HG02588 (cell line): Measurements from ENCODE around the gene AGBL1.

Experiments
- ATAC-seq: cut with Tn5 transposase; IDR thresholded peaks from one replicate; pipeline ENCODE4 v1.9.1; 2021; ENCODE audit warnings: mild to moderate bottlenecking, moderate library complexity; ENCODE audit not compliant: unreplicated experiment

Gene AGBL1

DNA sequence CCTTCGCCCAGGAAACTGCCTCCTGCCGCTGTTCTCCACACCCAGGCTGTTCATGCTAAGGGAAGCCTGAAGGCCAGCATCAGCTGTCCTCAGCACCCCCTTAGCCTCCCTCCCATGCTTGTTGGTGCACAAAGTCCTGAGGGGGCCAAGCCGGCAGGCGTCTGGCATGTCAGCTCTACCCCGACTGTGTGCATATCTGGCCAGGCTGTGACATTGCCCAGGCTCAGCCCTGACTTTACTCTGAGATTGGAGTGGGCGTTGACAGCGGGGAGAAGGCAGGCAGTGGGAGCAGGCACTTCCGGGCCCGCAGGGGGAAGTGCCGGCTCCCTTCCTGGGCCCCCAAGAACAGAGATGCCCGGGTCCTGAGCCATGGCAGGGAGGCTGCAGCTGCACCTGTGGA is 492.2 kb downstream of the AGBL1 start:
- ATAC-seq, result no peak

DNA sequence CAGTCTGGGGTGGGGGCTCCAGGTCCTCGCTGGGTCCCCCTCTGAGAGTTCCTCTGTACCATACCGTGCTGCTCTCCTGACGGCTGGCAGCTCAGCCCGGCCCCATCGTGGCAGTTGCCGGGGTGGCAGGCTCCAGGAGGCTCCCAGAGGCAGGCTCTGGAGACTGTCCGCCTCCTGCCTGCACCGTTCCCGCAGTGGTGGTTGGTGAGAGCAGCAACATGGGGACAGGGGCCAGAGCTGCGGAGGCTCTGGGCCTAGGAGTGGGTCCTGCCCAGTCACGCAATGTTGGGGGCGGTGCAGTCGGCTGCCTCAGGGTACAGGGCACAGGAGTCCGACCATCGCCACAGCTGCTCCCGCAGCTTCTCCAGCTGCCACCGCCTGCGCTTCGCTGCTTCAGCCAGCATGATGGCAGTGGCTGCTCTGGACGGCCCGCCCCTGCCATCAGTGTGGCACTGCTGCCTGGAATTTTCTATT is 492.7 kb downstream of the AGBL1 start:
- ATAC-seq, result no peak

DNA sequence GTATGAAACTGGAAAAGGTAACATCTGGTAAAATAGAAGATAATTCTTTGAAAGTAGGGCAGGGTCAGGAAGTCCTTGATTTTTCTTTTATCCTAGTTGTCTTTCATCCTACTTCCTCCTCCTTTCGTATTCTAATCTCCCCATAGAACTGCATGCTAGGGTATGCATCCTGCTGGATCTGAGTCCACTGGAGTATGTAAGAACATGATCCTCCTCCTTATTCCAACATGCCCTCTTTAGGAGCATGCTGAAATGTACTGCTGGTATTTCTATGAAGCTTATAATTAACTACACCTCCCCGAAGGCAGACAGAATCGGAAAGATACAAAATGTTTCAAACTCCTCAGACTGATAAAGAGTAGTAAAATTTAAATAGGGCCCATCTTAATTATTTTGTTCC is 493.8 kb downstream of the AGBL1 start:
- no peak for ATAC-seq

DNA sequence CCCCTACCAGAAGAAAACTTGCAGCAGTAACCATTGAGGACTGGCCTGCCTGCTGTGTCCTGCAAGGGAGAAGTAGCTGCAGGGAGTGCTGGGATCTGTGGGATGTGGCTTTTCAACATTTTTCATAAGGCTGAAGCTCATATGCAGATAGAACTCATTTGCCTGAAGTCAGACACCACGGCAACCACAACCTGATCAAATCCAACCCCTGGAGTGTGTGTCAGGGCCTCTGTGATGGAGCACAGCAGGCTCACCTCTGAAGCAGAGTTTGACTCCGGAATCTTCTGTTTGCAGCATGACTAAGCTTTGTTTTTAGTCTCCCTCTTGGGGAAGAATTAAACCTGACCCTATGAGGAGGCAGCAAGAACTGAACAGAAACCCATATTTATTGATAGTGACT is 508.7 kb downstream of the AGBL1 start:
- ATAC-seq, result no peak

DNA sequence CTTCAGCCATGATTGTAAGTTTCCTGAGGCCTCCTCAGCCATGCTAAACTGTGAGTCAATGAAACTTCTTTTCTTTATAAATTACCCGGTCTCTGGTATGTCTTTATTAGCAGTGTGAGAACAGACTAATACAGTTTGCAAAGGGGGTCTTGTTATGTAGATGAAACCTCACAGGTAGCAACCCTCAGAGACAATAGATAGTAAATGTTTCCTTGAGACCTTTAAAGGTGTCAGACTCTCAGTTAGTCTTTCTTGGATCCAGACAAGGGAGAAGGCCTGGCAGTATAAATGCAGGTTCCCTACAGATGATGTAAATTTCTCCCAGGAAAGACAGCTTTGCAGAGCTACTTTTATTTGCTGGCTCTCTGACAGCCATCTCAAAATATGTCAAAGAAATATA is 510.8 kb downstream of the AGBL1 start:
- no peak for ATAC-seq

DNA sequence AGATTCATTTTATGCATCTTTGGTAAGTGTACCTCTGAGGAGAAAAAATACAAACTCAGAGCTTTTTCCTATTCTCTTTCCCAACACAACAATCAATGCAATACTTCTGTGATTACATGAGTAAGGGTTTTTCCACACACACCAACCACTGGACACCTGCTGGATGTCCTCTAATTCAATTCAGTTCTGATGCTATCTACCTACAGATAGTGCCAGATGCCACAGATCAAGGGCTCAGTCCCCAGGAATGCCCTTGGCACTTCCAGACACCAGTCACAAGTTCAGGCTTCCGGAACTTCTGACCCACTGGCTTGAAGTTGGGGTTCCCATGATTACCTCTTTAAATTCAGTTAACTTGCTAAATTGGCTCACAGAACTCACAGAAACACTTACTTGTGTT is 511.5 kb downstream of the AGBL1 start:
- ATAC-seq, result no peak

DNA sequence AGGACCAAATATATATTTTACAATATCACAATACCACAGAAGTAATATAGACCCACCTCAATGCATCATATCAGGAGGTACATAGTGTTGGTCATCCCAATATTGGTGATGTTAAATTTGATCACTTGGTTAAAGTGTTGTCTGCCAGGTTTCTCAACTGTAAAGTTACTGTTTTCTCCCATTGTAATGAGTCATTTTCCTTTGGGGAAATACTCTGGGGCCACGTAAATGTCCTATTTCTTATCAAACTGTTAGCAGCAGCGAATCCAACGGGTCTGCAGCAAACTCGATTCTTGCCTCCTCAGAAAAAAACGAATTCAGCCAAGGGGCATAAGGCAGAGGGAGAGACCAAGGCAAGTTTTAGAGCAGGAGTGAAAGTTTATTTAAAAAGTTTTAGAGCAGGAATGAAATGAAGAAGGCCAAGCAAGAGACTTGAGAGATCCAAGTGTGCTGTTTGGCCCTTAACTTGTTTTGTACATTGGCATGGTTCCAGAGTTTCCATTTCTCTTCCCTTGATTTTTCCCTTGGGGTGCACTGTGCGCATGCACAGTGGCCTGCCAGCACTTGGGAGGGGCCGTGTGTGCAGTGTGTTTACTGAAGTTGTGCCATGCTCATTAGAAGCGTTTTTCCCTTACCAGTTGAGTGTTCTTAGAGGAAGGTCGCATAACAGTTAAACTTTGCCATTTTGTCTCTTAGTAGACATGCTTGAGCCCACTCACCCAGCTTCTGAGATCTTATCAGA is 512.5 kb downstream of the AGBL1 start:
- ATAC-seq, result no peak

DNA sequence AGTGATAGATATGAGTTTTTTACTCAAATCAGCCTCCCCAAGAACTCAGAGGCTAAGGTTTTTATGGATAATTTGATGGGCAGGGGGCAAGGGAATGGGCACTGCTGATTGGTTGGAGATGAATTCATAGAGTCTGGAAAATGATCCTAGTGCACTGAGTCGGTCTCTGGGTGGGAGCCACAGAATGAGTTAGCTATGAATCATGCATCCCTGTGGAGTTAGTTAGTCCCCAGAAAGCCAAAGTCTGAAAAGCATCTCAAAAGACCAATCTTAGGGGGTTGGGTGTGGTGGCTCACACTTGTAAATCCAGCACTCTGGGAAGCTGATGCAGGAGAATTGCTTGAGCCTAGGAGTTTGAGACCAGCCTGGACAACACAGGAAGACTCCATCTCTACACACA is 516.1 kb downstream of the AGBL1 start:
- ATAC-seq, result no peak

DNA sequence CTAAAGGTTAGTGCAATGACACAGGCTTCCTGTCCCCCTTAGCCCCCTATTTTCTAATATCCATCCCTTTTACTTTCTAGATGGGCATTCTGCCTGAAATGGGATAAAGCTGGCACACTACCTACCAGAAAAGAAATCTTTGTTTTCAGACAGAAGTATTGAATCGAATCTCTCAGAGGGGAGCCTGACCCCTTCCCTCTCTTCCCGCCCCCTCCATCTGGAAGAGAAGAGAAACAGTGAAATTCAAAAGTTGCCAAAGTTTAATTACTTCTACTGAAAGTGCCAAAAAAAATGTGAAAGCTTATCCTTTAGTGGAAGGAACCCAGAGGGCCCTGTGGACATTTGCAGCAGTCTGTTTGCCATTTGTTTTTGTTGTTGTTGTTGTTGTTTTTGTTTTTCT is 523.8 kb downstream of the AGBL1 start:
- no peak for ATAC-seq

DNA sequence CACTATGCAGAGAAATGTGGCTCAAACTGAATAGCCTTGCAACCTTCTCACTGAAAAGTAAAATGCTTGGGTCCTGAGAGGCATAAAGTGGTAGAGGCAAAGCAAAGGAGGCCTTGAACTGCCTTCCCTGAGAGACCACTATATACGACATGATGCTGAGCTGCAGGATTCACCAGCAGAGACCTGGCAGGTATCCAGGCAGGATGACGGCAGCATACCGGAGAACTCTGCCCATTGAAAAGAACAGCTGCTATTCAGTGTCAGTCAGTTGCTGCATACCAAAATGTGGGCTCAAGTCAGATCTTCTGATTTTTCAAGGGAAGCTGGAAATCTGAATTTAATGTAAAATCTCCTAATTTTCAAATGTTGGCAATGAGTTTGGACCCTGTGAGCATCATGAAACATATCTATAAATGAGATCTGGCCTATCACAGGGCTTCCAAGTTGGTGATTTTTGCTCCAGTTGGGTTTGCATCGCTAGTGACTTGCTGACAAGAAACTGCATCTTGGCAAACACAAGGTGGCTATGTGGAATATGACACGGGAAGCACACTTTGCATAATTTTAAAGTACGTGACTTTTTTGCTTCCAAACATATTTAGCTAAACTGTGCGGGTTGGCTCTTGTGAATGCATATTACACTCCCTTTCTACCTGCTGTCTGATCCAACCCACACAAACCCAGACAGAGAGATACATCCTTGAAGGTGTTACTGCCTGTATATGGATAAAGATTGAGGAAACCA is 529.0 kb downstream of the AGBL1 start:
- ATAC-seq, result no peak

DNA sequence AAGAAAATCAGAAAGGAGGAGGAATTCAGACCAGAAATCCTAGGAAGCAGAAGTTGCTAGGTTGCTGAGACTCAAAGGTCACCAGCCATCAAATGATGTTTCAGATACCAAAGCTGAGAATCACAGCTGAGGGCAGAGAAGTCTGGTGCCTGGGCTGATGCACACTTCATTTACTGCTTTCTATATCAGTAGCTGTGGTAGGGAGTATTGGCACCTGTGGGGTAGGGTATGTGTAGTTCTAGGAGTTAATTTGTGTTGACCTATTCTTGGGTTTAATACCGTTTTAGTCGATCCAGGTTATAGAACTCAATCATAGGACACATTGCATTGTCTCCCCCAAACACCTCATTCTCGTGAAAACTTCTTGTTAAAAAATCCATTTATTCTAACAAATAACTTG is 529.6 kb downstream of the AGBL1 start:
- ATAC-seq, result no peak

DNA sequence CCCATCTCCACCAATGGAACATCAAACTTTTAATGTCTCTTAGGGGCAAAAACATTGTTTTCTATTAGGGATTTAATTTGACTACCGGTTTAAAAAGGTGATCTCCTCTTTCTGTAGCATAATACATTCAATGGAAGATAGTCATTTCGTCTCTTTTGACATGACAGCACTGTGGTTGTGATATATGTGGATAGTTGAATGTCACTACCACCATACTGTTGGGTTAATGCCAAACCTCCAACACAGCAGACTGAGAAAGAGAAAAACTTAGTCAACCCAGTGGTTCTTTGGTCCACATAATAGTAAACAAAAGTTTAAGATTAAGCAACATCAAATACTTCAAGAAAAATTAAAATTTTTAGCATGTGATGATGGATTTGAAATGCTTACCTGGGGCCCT is 530.4 kb downstream of the AGBL1 start:
- ATAC-seq, result no peak

DNA sequence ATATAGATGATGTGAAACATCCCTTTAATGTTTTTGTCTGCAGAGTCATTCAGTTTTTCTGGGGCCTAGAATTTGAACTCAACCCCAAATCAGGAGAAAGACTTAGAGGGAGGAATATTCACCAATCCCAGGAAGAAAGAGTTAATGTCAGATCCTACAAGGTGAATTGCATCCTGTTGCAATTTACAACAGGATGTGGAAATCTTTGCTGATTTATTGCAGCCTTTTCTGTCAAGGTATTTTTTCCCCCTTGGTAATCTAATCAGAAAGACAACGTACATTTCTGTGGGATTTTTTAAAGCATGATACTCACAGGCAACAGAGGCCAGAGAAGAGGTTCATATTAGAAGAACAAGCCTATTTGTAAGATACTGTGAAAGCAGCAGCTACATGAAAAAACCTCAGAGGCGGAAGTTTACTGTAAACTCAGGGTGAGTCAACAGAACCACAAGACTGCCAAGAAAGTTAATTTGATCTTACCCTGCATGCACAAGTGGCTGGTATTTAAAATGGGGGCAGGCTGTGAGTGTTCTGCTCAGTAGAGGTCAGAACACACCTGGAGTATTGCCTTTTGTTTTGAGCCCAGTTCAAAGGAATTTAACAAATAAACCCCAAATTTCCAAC is 531.9 kb downstream of the AGBL1 start:
- no peak for ATAC-seq

DNA sequence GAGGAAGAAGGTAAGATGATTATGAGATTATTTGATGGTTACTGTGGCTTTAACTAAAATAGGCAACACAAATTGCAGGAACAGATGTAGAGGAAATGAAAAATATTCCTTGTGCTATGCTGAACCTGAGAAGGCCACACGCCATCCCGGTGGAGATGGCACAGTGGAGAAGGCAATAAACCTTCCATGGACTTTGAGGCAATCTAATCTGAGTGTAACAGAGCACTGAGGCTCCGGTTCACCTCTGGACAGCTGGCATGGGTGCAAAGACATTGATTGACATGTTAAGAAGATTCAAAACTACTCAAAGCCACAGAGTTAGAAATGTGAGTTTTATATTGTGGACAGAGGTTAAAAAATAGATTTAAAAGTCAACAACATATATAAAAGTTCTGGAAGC is 535.7 kb downstream of the AGBL1 start:
- no peak for ATAC-seq

DNA sequence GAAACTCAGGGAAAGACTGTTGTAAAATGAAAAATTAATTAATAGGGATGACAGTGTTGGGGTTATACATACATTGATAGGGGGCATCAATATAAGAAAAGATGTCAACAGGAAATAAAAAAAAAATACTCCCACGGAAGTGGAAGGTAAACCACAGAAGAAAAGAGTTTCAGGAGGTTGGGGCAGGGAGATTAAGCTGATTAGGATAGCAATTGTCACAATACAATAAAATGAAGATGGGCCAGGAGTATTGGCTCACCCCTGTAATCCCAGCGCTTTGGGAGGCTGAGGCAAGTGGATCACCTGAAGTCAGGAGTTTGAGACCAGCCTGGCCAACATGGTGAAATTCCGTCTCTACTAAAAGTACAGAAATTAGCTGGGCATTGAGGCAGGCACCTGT is 536.1 kb downstream of the AGBL1 start:
- ATAC-seq, result no peak

DNA sequence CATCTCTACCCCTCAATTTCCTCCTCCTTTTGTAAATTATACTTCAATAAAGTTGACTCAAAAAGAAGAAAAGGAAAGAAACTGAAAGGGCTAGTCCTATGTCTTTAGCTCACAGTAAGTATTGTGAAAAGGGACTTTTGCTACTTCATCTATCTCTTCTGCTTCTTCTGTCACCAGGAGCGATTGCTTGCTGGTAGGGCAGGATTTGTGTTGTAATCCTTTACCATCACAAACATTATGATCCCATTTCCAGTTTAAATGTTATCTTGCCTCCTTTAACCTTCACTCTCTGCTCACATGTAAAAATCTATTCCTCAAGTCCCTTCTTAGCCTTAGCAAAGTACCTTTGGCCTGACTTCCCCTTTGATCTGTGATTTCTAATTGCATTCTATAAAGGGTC is 537.1 kb downstream of the AGBL1 start:
- no peak for ATAC-seq

DNA sequence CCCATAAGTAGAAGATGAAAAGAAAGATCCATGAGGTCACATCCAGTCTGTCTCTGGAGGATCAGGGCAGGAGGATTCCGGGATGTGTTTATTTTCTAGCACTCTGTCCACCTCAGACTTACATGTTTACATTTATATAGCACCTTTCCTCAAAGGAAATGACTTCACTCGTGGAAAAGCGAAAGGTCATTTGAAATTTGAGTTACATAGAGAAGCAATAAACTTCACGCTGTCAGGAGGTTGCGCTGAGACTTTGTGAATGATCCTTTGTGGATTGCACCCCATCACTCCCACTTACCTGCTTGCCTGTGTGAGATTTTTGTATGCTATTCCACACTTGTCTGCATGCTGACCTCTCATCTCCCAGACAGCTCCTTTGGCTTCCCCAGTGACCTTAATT is 540.5 kb downstream of the AGBL1 start:
- ATAC-seq, result no peak

DNA sequence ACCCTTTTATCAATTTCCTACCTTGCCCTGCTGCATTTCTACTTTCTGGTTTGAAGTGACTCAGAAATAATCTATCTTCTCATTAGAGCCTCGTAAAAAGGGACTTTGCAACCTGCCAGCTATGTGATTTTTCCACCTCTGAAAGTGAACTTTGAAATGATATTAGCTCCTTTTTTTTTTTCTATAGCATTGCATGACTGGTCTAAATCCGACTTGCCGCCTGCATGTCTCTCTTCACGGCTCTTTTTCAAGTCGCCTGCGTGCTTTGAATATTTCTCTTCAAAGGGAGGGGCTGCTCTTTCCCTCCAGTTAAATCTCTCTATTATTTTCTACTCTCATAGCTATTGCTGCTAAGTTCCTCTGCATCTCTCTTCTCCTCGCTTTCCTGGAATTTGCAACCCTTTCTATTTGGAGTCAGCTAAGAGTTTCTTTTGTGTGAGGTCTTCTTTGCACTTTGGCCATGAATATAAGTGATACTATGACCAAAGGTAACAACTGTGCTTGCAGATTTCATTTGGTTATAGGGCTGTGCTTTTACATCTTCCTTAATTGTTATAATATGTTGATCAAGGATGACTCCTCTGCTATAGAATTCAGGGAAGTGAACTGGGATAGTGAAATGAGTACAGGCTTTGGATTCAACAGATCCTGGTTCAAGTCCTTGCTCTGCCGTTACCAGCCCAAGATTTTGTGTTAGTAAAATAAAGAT is 541.1 kb downstream of the AGBL1 start:
- ATAC-seq, result no peak

DNA sequence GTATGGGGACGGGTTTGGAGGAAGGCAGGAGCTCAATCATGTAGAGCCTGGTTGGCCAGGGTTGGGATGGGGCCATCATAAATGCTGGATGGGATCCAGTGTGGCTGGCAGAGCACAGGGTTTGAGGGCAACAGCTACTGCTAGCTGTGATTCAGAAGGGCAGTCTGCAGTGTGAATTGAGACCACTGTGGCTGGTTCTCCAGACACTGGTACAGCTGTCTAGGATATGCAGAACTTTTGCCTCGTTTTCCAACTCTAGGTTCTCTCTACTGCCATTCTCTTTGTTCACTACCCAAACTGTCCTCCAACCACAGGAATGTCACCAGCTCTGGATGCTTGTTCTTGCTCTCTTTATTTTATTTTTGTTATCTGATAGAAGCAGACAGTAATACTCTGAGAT is 543.6 kb downstream of the AGBL1 start:
- no peak for ATAC-seq

DNA sequence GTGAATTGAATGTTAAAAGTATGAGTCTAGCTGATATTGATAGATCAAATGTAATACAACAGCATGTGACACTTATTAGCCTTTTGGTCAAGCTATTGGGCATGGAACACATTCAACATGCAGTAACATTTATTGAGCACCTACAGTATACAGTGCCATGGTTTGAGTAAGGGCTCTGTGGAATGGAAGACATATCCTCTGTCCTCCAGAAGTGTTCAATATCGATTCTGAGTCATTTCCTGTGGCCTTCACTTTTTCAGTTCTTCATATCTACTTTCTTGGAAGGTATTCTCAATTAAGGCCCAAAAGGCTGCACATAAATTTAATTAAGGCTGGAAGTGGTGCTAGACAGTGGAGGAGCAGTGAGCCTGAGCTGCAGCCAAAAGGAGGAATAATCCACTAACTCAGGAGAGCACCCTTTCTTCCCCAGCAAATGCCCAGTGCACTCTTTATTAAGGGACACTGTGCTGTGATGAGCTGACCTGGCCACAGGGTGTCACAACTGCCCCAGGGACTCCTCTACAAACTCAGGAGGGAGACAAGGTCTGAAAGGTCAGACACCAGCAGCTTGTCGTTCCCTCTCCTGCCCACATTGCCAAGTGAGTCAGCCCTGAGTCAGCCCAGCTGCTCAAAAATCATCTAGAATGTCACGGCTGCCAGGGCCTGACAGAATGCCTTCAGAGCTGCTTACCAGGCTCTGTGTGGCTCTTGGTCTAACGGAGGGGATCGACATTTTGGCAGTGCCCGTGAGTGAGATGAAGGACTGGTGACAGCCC is 544.8 kb downstream of the AGBL1 start:
- ATAC-seq, result no peak
